Ishikawa (cell line): ENCODE results near the gene MAP4K4.

Experiments
- CEBPB ChIP-seq: IDR thresholded peaks from 2 replicates; pipeline ENCODE4 v1.6.1; 2012
- CREB1 ChIP-seq: IDR thresholded peaks from 2 replicates; pipeline ENCODE4 v1.6.1; 2012; ENCODE audit warnings: low read depth
- EGR1 ChIP-seq: IDR thresholded peaks from 2 replicates; pipeline ENCODE4 v1.6.1; 2012
- FOXM1 ChIP-seq: IDR thresholded peaks from 2 replicates; pipeline ENCODE4 v1.6.1; 2012; ENCODE audit warnings: low read depth, borderline replicate concordance
- MAX ChIP-seq: IDR thresholded peaks from 2 replicates; pipeline ENCODE4 v1.6.1; 2012
- NFIC ChIP-seq: IDR thresholded peaks from 2 replicates; pipeline ENCODE4 v1.6.1; 2012
- RAD21 ChIP-seq: IDR thresholded peaks from 2 replicates; pipeline ENCODE4 v1.6.1; 2012; ENCODE audit warnings: low read depth
- REST ChIP-seq: IDR thresholded peaks from 2 replicates; pipeline ENCODE4 v1.6.1; 2012; ENCODE audit warnings: low read depth, mild to moderate bottlenecking
- TAF1 ChIP-seq: IDR thresholded peaks from 2 replicates; pipeline ENCODE4 v1.6.1; 2012; ENCODE audit warnings: low read depth, mild to moderate bottlenecking
- TCF12 ChIP-seq: IDR thresholded peaks from 2 replicates; pipeline ENCODE4 v1.6.1; 2012; ENCODE audit warnings: low read depth
- TEAD4 ChIP-seq: IDR thresholded peaks from 2 replicates; pipeline ENCODE4 v1.6.1; 2012
- USF1 ChIP-seq: IDR thresholded peaks from 2 replicates; pipeline ENCODE4 v1.6.1; 2012
- YY1 ChIP-seq: IDR thresholded peaks from 2 replicates; pipeline ENCODE4 v1.6.1; 2012; ENCODE audit warnings: low read depth
- ZBTB7A ChIP-seq: IDR thresholded peaks from 2 replicates; pipeline ENCODE4 v1.6.1; 2012; ENCODE audit warnings: low read depth

The MAP4K4 gene

GRCh38 chr2:101808006-101808562 is 110.6 kb downstream of the MAP4K4 start:
- TF ChIP-seq EGR1 (no peak), TEAD4 (no peak), CREB1 (no peak), CEBPB (no peak), TAF1 (no peak), YY1 (no peak), REST (no peak), USF1 (no peak), MAX (no peak), RAD21 (no peak), FOXM1 (no peak), ZBTB7A (no peak)

DNA sequence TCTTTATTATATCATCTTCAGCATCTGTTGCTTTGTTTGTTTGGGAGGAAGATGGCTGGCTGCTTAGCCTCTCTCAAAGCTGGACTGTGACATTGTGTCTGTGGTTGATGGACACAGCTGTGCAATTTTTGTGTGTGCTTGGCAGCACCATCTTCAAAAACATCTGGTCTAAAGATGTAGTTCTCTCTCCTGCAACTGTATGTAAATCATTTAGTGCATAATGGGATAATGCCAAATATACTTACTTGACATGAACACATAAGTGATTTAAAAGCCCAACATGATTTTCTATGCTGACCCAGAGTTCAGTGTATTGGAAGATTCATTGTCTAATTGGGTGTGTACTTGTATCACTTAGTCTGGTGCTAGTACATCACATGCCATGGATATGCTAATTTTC is 112.2 kb downstream of the MAP4K4 start:
- no peak for TF ChIP-seq YY1
- TF ChIP-seq CEBPB: no peak
- no peak for TF ChIP-seq FOXM1
- TF ChIP-seq TCF12: no peak
- TF ChIP-seq NFIC: no peak
- TF ChIP-seq CREB1: no peak
- no peak for TF ChIP-seq REST
- TF ChIP-seq MAX: no peak
- no peak for TF ChIP-seq USF1
- no peak for TF ChIP-seq TEAD4
- no peak for TF ChIP-seq TAF1

DNA sequence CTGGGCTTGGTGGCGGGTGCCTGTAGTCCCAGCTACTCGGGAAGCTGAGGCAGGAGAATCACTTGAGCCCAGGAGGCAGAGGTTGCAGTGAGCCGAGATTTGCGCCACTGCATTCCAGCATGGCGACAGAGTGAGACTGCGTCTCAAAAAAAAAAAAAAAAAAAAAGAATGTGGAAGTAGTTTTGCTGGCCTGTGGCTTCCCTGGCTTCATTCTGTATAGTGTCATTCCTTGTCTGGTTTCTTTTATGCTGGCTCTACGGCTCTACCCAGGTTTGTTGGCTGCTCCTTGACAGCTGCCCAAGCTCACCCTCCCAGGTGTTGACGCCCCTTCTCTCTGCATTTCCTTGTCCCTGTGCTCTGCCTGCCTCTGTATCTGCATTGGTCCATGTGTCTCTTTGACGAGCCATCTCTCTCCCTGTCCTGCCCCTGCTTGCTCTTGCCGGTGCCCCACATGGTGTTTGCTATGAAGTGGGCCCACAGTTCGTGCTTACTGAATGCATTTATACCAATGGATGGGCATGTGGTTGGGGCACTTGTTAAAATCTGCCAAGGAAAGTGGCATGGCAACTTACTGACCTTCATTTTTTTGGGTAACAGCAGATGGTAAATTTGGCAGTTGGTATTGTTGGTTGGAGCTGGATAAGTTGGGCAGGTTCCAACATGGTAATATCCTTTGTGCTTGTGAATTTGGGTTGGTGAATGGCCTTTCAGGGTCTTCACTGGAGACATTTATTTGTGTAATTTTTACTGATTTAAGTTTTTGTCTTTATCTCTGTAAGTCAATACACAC is 113.9 kb downstream of the MAP4K4 start:
- TF ChIP-seq MAX: no peak
- no peak for TF ChIP-seq EGR1
- no peak for TF ChIP-seq NFIC
- no peak for TF ChIP-seq TEAD4
- TF ChIP-seq ZBTB7A: no peak
- TF ChIP-seq RAD21: no peak

GRCh38 chr2:101812226-101812625 is 114.7 kb downstream of the MAP4K4 start:
- TF ChIP-seq MAX: no peak
- TF ChIP-seq TAF1: no peak

GRCh38 chr2:101814752-101815151 is 117.2 kb downstream of the MAP4K4 start:
- TF ChIP-seq TAF1 (no peak), NFIC (no peak)

GRCh38 chr2:101815154-101815553 is 117.6 kb downstream of the MAP4K4 start:
- TF ChIP-seq REST (no peak), TAF1 (no peak), ZBTB7A (no peak), USF1 (no peak), CEBPB (no peak)
